ENCODE data around the gene SPATA31C1. TPM values are rescaled to one million over a fixed set of nuclear protein-coding genes. Genes with fewer than 3 reads are reported as not detected.
"Not testable (repeated sequence)": the region's sequence is repeated elsewhere in the genome, so short reads cannot be mapped to it uniquely, and the experiment has no call there.

The SPATA31C1 gene
- total and polyA plus RNA-seq, 2 donors (not counting 3 experiments of a cell fraction or from before 2014, with no cell fraction given), result not detected

DNA sequence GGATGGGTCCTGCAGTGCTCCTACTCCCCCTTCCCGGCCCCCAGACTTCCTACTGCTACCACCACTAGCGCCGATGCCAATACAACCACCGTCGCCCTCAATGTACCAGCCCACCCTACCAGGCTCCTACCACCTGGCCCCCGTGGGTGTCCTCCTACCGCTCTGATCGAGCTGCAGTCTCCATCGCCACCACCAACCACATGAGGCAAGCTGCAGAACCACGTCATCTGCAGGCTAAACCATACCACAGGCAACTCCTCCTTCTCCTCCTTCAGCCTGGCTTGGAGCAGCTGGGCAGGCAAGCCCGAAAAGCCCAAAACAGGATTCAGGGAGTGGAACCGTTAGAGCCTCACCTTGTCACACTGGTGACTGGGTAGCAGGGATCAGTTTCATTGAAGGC is 19.6 kb downstream of the SPATA31C1 start:
- H3K27ac ChIP-seq (ENCODE audit: insufficient read depth, low read depth, low read length); H3K4me2 ChIP-seq (ENCODE audit: insufficient read depth, low read length); H3K9me3 ChIP-seq (replicated peaks; ENCODE audit: control insufficient read depth, insufficient read depth, low read length); H3K27me3 ChIP-seq (ENCODE audit: control insufficient read depth in 2 of 2, insufficient read depth in 2 of 2, low read length in 2 of 2); BruUV-seq (replicated peaks); H3K9me1 ChIP-seq (replicated peaks; ENCODE audit: control insufficient read depth, extremely low read depth, insufficient read depth, low read length); H2AFZ ChIP-seq (ENCODE audit: low read depth, low read length); dilution Hi-C loops (cut with MboI; ENCODE audit: extremely low pct_ligation_motif_present, low sequenced_read_pairs); POLR2A ChIA-PET; H3K9ac ChIP-seq (replicated peaks; ENCODE audit: extremely low read depth, insufficient read depth, low read length); intact Hi-C loops (cut with micrococcal nuclease); H3K36me3 ChIP-seq (ENCODE audit: control insufficient read depth in 2 of 2, extremely low read depth in 1 of 2, insufficient read depth in 2 of 2, low read length in 2 of 2); H3K4me1 ChIP-seq (ENCODE audit: control insufficient read depth, extremely low read depth, insufficient read depth, low read length); H3K79me2 ChIP-seq (ENCODE audit: control insufficient read depth, insufficient read depth, low read length); H3K4me3 ChIP-seq (replicated peaks in 1 of 3; ENCODE audit: insufficient read depth in 1 of 3, low read depth in 1 of 3, low read length in 3 of 3); FAIRE-seq; CTCF ChIA-PET; H4K20me1 ChIP-seq (replicated peaks; ENCODE audit: control insufficient read depth, extremely low read depth, insufficient read depth, low read length); DNase-seq (ENCODE audit: low read depth, low spot score): not testable (repeated sequence)

DNA sequence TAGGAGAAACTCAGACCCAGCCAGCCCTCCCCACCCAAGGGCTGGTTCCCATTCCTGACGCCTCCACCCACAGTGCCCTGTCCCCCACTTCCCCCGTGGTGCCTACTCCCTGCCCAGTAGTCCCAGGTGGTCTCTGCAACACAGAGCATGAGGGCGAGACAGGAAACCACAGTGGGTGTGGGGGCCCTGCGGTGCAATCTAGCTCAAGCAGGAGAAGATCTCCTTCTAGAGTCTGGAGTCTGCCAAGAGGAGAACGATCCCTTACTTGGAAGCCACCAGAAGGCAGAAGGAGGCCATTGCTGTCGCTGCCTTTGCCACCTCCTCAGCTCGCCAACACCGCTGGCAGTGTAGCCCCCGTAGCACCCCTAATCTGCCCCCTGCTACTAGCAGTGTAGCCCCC is 20.2 kb downstream of the SPATA31C1 start:
- POLR2A ChIA-PET; H3K79me2 ChIP-seq (ENCODE audit: control insufficient read depth, insufficient read depth, low read length); H3K27ac ChIP-seq (ENCODE audit: insufficient read depth, low read depth, low read length); H3K27me3 ChIP-seq (ENCODE audit: control insufficient read depth in 2 of 2, insufficient read depth in 2 of 2, low read length in 2 of 2); H3K4me3 ChIP-seq (replicated peaks in 1 of 3; ENCODE audit: insufficient read depth in 1 of 3, low read depth in 1 of 3, low read length in 3 of 3); H3K36me3 ChIP-seq (ENCODE audit: control insufficient read depth in 2 of 2, extremely low read depth in 1 of 2, insufficient read depth in 2 of 2, low read length in 2 of 2); intact Hi-C loops (cut with micrococcal nuclease); dilution Hi-C loops (cut with MboI; ENCODE audit: extremely low pct_ligation_motif_present, low sequenced_read_pairs); DNase-seq (ENCODE audit: low read depth, low spot score); H3K9ac ChIP-seq (replicated peaks; ENCODE audit: extremely low read depth, insufficient read depth, low read length); H3K4me1 ChIP-seq (ENCODE audit: control insufficient read depth, extremely low read depth, insufficient read depth, low read length); BruUV-seq (replicated peaks); H3K9me3 ChIP-seq (replicated peaks; ENCODE audit: control insufficient read depth, insufficient read depth, low read length); H3K4me2 ChIP-seq (ENCODE audit: insufficient read depth, low read length); H3K9me1 ChIP-seq (replicated peaks; ENCODE audit: control insufficient read depth, extremely low read depth, insufficient read depth, low read length); FAIRE-seq; CTCF ChIA-PET; H2AFZ ChIP-seq (ENCODE audit: low read depth, low read length); H4K20me1 ChIP-seq (replicated peaks; ENCODE audit: control insufficient read depth, extremely low read depth, insufficient read depth, low read length): not testable (repeated sequence)

DNA sequence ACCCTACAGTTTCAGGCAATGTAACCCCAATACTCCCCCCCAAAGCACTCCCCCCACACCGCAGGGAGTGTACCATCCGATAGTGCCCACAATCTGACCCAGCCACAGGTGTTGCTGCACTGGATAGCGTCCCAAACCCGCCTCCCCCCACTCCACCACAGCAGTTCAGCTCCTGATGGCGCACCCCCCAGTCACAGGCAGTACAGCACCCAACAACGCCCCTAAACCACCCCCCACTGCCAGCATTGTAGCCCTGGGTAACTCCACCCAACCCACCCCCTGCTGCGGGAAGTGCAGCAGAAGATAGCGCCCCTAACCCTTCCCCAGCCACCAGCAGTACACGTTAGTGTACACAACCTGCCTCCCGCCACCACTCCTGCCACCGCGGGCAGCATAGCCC is 20.6 kb downstream of the SPATA31C1 start:
- H3K9me1 ChIP-seq (replicated peaks; ENCODE audit: control insufficient read depth, extremely low read depth, insufficient read depth, low read length); BruUV-seq (replicated peaks); H4K20me1 ChIP-seq (replicated peaks; ENCODE audit: control insufficient read depth, extremely low read depth, insufficient read depth, low read length); H3K4me2 ChIP-seq (ENCODE audit: insufficient read depth, low read length); intact Hi-C loops (cut with micrococcal nuclease); H3K36me3 ChIP-seq (ENCODE audit: control insufficient read depth in 2 of 2, extremely low read depth in 1 of 2, insufficient read depth in 2 of 2, low read length in 2 of 2); H3K27me3 ChIP-seq (ENCODE audit: control insufficient read depth in 2 of 2, insufficient read depth in 2 of 2, low read length in 2 of 2); FAIRE-seq; H3K27ac ChIP-seq (ENCODE audit: insufficient read depth, low read depth, low read length); H3K79me2 ChIP-seq (ENCODE audit: control insufficient read depth, insufficient read depth, low read length); H3K9me3 ChIP-seq (replicated peaks; ENCODE audit: control insufficient read depth, insufficient read depth, low read length); H3K9ac ChIP-seq (replicated peaks; ENCODE audit: extremely low read depth, insufficient read depth, low read length); CTCF ChIA-PET; POLR2A ChIA-PET; H3K4me3 ChIP-seq (replicated peaks in 1 of 3; ENCODE audit: insufficient read depth in 1 of 3, low read depth in 1 of 3, low read length in 3 of 3); DNase-seq (ENCODE audit: low read depth, low spot score); dilution Hi-C loops (cut with MboI; ENCODE audit: extremely low pct_ligation_motif_present, low sequenced_read_pairs); H3K4me1 ChIP-seq (ENCODE audit: control insufficient read depth, extremely low read depth, insufficient read depth, low read length); H2AFZ ChIP-seq (ENCODE audit: low read depth, low read length): not testable (repeated sequence)

DNA sequence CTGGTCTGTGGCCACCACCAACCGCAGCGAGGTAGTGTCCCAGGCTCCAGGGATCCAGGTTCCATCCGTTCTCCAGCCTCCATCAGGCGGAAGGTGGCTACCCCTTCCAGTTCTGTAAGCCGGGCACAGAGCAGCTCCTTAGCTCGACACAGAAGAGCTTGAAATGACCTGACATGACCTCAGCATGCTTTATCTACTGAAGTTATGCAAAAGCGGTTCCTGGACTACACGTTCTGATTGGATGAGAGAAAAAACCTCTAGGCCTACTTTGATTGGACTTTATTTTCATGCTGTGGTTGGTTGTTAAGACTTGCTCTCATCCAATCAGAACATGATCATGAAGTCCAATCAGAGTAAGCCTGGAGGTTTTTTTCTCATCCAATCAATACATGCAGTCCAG is 21.3 kb downstream of the SPATA31C1 start:
- H4K20me1 ChIP-seq (replicated peaks; ENCODE audit: control insufficient read depth, extremely low read depth, insufficient read depth, low read length); H3K27ac ChIP-seq (ENCODE audit: insufficient read depth, low read depth, low read length); BruUV-seq (replicated peaks); H3K4me2 ChIP-seq (ENCODE audit: insufficient read depth, low read length); H3K9me1 ChIP-seq (replicated peaks; ENCODE audit: control insufficient read depth, extremely low read depth, insufficient read depth, low read length); H3K36me3 ChIP-seq (ENCODE audit: control insufficient read depth in 2 of 2, extremely low read depth in 1 of 2, insufficient read depth in 2 of 2, low read length in 2 of 2); H3K27me3 ChIP-seq (ENCODE audit: control insufficient read depth in 2 of 2, insufficient read depth in 2 of 2, low read length in 2 of 2); DNase-seq (ENCODE audit: low read depth, low spot score); FAIRE-seq; POLR2A ChIA-PET; H2AFZ ChIP-seq (ENCODE audit: low read depth, low read length); dilution Hi-C loops (cut with MboI; ENCODE audit: extremely low pct_ligation_motif_present, low sequenced_read_pairs); H3K4me1 ChIP-seq (ENCODE audit: control insufficient read depth, extremely low read depth, insufficient read depth, low read length); H3K79me2 ChIP-seq (ENCODE audit: control insufficient read depth, insufficient read depth, low read length); H3K4me3 ChIP-seq (replicated peaks in 1 of 3; ENCODE audit: insufficient read depth in 1 of 3, low read depth in 1 of 3, low read length in 3 of 3); H3K9me3 ChIP-seq (replicated peaks; ENCODE audit: control insufficient read depth, insufficient read depth, low read length); intact Hi-C loops (cut with micrococcal nuclease); CTCF ChIA-PET; H3K9ac ChIP-seq (replicated peaks; ENCODE audit: extremely low read depth, insufficient read depth, low read length): not testable (repeated sequence)
